ENCODE measurements around the gene RAB43. TPM values are rescaled to one million over a fixed set of nuclear protein-coding genes. Genes with fewer than 3 reads are reported as not detected.
"Not testable (repeated sequence)": the region's sequence is repeated elsewhere in the genome, so short reads cannot be mapped to it uniquely, and the experiment has no call there.

RAB43 gene
- total and polyA plus RNA-seq, 4 donors = 3.0 to 6.9 (median 4.4) TPM

GRCh38 chr3:129081503-129081902 is 40.1 kb downstream of the RAB43 start:
- no peaks in the 10 kb centered on the region for H3K9me3 ChIP-seq (ENCODE audit: control insufficient read depth, insufficient read depth, low read length)
- H3K4me3 ChIP-seq (ENCODE audit: low read depth, low read length) = no peak overlapping the region
- H3K36me3 ChIP-seq (ENCODE audit: control insufficient read depth, insufficient read depth, low read length) = no peaks in the 10 kb centered on the region
- H3K27me3 ChIP-seq (ENCODE audit: control insufficient read depth, insufficient read depth, low read length) = no peaks in the 10 kb centered on the region
- DNase-seq (ENCODE audit: low read depth in 4 of 6, low spot score in 6 of 6) = no peak
- 90% methylated on average over 2 of the region's 8 CpGs for WGBS (ENCODE audit: insufficient coverage)
- H3K4me1 ChIP-seq (ENCODE audit: control insufficient read depth, insufficient read depth, low read length) = no peaks in the 10 kb centered on the region
- no peak overlapping the region for H3K27ac ChIP-seq (ENCODE audit: low read depth, low read length)

GRCh38 chr3:129078510-129078909 is 43.1 kb downstream of the RAB43 start:
- WGBS (ENCODE audit: insufficient coverage) = 87% methylated on average over 4 of the region's 8 CpGs
- Histone ChIP-seq H3K27ac (ENCODE audit: low read depth, low read length) (no peak overlapping the region), H3K4me1 (ENCODE audit: control insufficient read depth, insufficient read depth, low read length) (no peaks in the 10 kb centered on the region), H3K4me3 (ENCODE audit: low read depth, low read length) (no peak overlapping the region), H3K27me3 (ENCODE audit: control insufficient read depth, insufficient read depth, low read length) (no peaks in the 10 kb centered on the region), H3K36me3 (ENCODE audit: control insufficient read depth, insufficient read depth, low read length) (no peaks in the 10 kb centered on the region), H3K9me3 (ENCODE audit: control insufficient read depth, insufficient read depth, low read length) (no peaks in the 10 kb centered on the region)
- DNase-seq (ENCODE audit: low read depth in 4 of 6, low spot score in 6 of 6) = no peak

GRCh38 chr3:129077222-129077621 is 44.4 kb downstream of the RAB43 start:
- H3K9me3 ChIP-seq (ENCODE audit: control insufficient read depth, insufficient read depth, low read length) = no peaks in the 10 kb centered on the region
- H3K4me1 ChIP-seq (ENCODE audit: control insufficient read depth, insufficient read depth, low read length) = no peaks in the 10 kb centered on the region
- H3K36me3 ChIP-seq (ENCODE audit: control insufficient read depth, insufficient read depth, low read length) = no peaks in the 10 kb centered on the region
- H3K27me3 ChIP-seq (ENCODE audit: control insufficient read depth, insufficient read depth, low read length) = no peaks in the 10 kb centered on the region
- 88% methylated on average over 7 of the region's 7 CpGs for WGBS (ENCODE audit: insufficient coverage)
- DNase-seq (ENCODE audit: low read depth in 4 of 6, low spot score in 6 of 6) = no peak
- H3K4me3 ChIP-seq (ENCODE audit: low read depth, low read length) = no peak overlapping the region
- H3K27ac ChIP-seq (ENCODE audit: low read depth, low read length) = no peak overlapping the region

- no peak overlapping the region for H3K4me3 ChIP-seq (ENCODE audit: low read depth, low read length)
- H3K9me3 ChIP-seq (ENCODE audit: control insufficient read depth, insufficient read depth, low read length) = no peaks in the 10 kb centered on the region
- H3K4me1 ChIP-seq (ENCODE audit: control insufficient read depth, insufficient read depth, low read length) = peaks cover 3% of the 10 kb centered on the region
- peaks cover 2% of the 10 kb centered on the region for H3K27me3 ChIP-seq (ENCODE audit: control insufficient read depth, insufficient read depth, low read length)
- H3K36me3 ChIP-seq (ENCODE audit: control insufficient read depth, insufficient read depth, low read length) = no peaks in the 10 kb centered on the region
- no peak for DNase-seq (ENCODE audit: low read depth in 4 of 6, low spot score in 6 of 6)
- no peak overlapping the region for H3K27ac ChIP-seq (ENCODE audit: low read depth, low read length)
- 89% methylated on average over 3 of the region's 8 CpGs for WGBS (ENCODE audit: insufficient coverage)
Measured at GRCh38 chr3:129070086-129070885, 51.3 kb downstream of the RAB43 start.

- not testable (repeated sequence) for H3K27ac ChIP-seq (ENCODE audit: low read depth, low read length); DNase-seq (ENCODE audit: low read depth in 4 of 6, low spot score in 6 of 6); H3K36me3 ChIP-seq (ENCODE audit: control insufficient read depth, insufficient read depth, low read length); H3K4me1 ChIP-seq (ENCODE audit: control insufficient read depth, insufficient read depth, low read length); H3K9me3 ChIP-seq (ENCODE audit: control insufficient read depth, insufficient read depth, low read length); H3K27me3 ChIP-seq (ENCODE audit: control insufficient read depth, insufficient read depth, low read length); H3K4me3 ChIP-seq (ENCODE audit: low read depth, low read length)
- 79% methylated on average over 9 of the region's 13 CpGs for WGBS (ENCODE audit: insufficient coverage)
Measured at GRCh38 chr3:129069313-129070085, 52.1 kb downstream of the RAB43 start.

- Histone ChIP-seq H3K4me3 (ENCODE audit: low read depth, low read length) (peak overlapping the region; percentile 31), H3K9me3 (ENCODE audit: control insufficient read depth, insufficient read depth, low read length) (no peaks in the 10 kb centered on the region), H3K27me3 (ENCODE audit: control insufficient read depth, insufficient read depth, low read length) (peaks cover 2% of the 10 kb centered on the region), H3K36me3 (ENCODE audit: control insufficient read depth, insufficient read depth, low read length) (no peaks in the 10 kb centered on the region), H3K27ac (ENCODE audit: low read depth, low read length) (no peak overlapping the region), H3K4me1 (ENCODE audit: control insufficient read depth, insufficient read depth, low read length) (peaks cover 3% of the 10 kb centered on the region)
- DNase-seq (ENCODE audit: low read depth in 4 of 6, low spot score in 6 of 6) = no peak
- WGBS (ENCODE audit: insufficient coverage) = 18% methylated on average over 39 of the region's 44 CpGs
Measured at GRCh38 chr3:129068291-129068886, 53.2 kb downstream of the RAB43 start.

GRCh38 chr3:129067719-129068118 is 53.9 kb downstream of the RAB43 start:
- not testable (repeated sequence) for H3K4me3 ChIP-seq (ENCODE audit: low read depth, low read length); DNase-seq (ENCODE audit: low read depth in 4 of 6, low spot score in 6 of 6); H3K36me3 ChIP-seq (ENCODE audit: control insufficient read depth, insufficient read depth, low read length); H3K4me1 ChIP-seq (ENCODE audit: control insufficient read depth, insufficient read depth, low read length); H3K27me3 ChIP-seq (ENCODE audit: control insufficient read depth, insufficient read depth, low read length); H3K9me3 ChIP-seq (ENCODE audit: control insufficient read depth, insufficient read depth, low read length); H3K27ac ChIP-seq (ENCODE audit: low read depth, low read length)
- 70% methylated on average over 2 of the region's 7 CpGs for WGBS (ENCODE audit: insufficient coverage)

GRCh38 chr3:129065720-129066073 is 55.9 kb downstream of the RAB43 start:
- Histone ChIP-seq H3K4me1 (ENCODE audit: control insufficient read depth, insufficient read depth, low read length) (peaks cover 8% of the 10 kb centered on the region), H3K36me3 (ENCODE audit: control insufficient read depth, insufficient read depth, low read length) (no peaks in the 10 kb centered on the region), H3K27ac (ENCODE audit: low read depth, low read length) (no peak overlapping the region), H3K9me3 (ENCODE audit: control insufficient read depth, insufficient read depth, low read length) (no peaks in the 10 kb centered on the region), H3K4me3 (ENCODE audit: low read depth, low read length) (no peak overlapping the region), H3K27me3 (ENCODE audit: control insufficient read depth, insufficient read depth, low read length) (peaks cover 2% of the 10 kb centered on the region)
- WGBS (ENCODE audit: insufficient coverage) = 88% methylated on average over 2 of the region's 4 CpGs
- no peak for DNase-seq (ENCODE audit: low read depth in 4 of 6, low spot score in 6 of 6)

GRCh38 chr3:129065016-129065719 is 56.4 kb downstream of the RAB43 start:
- 90% methylated on average over 12 of the region's 14 CpGs for WGBS (ENCODE audit: insufficient coverage)
- no peak for DNase-seq (ENCODE audit: low read depth in 4 of 6, low spot score in 6 of 6)
- H3K9me3 ChIP-seq (ENCODE audit: control insufficient read depth, insufficient read depth, low read length) = no peaks in the 10 kb centered on the region

More at GRCh38 chr3:129065016-129065719, 56.4 kb downstream of the RAB43 start:
- Histone ChIP-seq H3K27me3 (ENCODE audit: control insufficient read depth, insufficient read depth, low read length) (peaks cover 2% of the 10 kb centered on the region), H3K27ac (ENCODE audit: low read depth, low read length) (no peak overlapping the region), H3K4me3 (ENCODE audit: low read depth, low read length) (no peak overlapping the region), H3K4me1 (ENCODE audit: control insufficient read depth, insufficient read depth, low read length) (peaks cover 13% of the 10 kb centered on the region), H3K36me3 (ENCODE audit: control insufficient read depth, insufficient read depth, low read length) (no peaks in the 10 kb centered on the region)
